Glomerular visceral epithelial cell (primary cell): Measurements from ENCODE around the gene HELT.
A peak's percentile ranks its signal among the peaks of the same experiment; 100 is the strongest.

Experiments
- DNase-seq: peaks from one replicate; pipeline ENCODE4 v3.0.0-alpha.2; 2016; ENCODE audit errors: extremely low spot score

HELT gene

GRCh38 chr4:185003596-185004351, 14.5 kb upstream of the HELT start:
- DNase-seq = no peak

- DNase-seq = no peak
These were observed 13.6 kb upstream of the HELT start for GRCh38 chr4:185004562-185005218.

GRCh38 chr4:185005219-185005819, 13.0 kb upstream of the HELT start:
- peak; percentile 77 for DNase-seq

GRCh38 chr4:185011408-185011807, 6.9 kb upstream of the HELT start:
- DNase-seq = peak; percentile 30

GRCh38 chr4:185013417-185014125, 4.7 kb upstream of the HELT start:
- no peak for DNase-seq

GRCh38 chr4:185015108-185015507, 3.2 kb upstream of the HELT start:
- DNase-seq = no peak

- no peak for DNase-seq
These were observed 2.0 kb upstream of the HELT start for GRCh38 chr4:185016101-185016940.

- no peak for DNase-seq
These were observed 1.1 kb upstream of the HELT start for GRCh38 chr4:185016946-185017758.

- no peak for DNase-seq
These were observed 655 bp downstream of the HELT start for GRCh38 chr4:185018834-185019455.

- DNase-seq = no peak
These were observed 1.4 kb downstream of the HELT start for GRCh38 chr4:185019456-185020292.

- no peak for DNase-seq
These were observed 2.1 kb downstream of the HELT start for GRCh38 chr4:185020293-185020808.

- no peak for DNase-seq
These were observed 2.8 kb downstream of the HELT start for GRCh38 chr4:185020863-185021761.

- DNase-seq = no peak
These were observed 5.2 kb downstream of the HELT start for GRCh38 chr4:185023471-185023870.

GRCh38 chr4:185028625-185029024, 10.3 kb downstream of the HELT start:
- DNase-seq = no peak

GRCh38 chr4:185031611-185032010, 13.3 kb downstream of the HELT start:
- no peak for DNase-seq

GRCh38 chr4:185033072-185033471, 14.8 kb downstream of the HELT start:
- no peak for DNase-seq

GRCh38 chr4:185033950-185034349, 15.7 kb downstream of the HELT start:
- no peak for DNase-seq

- DNase-seq = no peak
These were observed 17.0 kb downstream of the HELT start for GRCh38 chr4:185035284-185035683.
